Sigmoid colon (tissue), 7 donors: ENCODE measurements around the gene ACRBP. TPM values are rescaled to one million over a fixed set of nuclear protein-coding genes. Genes with fewer than 3 reads are reported as not detected.
A peak's percentile ranks its signal among the peaks of the same experiment; 100 is the strongest.

Experiments used
- DNase-seq: peaks from one replicate; pipeline ENCODE4 v3.0.0-alpha.2; 2019
- H3K27ac ChIP-seq, 4 donors: fragments of 200-600 bp; sonication (generic); one replicate each; pipeline ENCODE4 v1.5.1; 2016 to 2019; ENCODE audit warnings: mild to moderate bottlenecking in 1 of 4
- H3K27me3 ChIP-seq, 3 donors: fragments of 200-600 bp; sonication (generic); one replicate each; pipeline ENCODE4 v1.5.1; 2019; ENCODE audit warnings: mild to moderate bottlenecking in 1 of 3
- H3K36me3 ChIP-seq, 4 donors: fragments of 200-600 bp; sonication (generic); one replicate each; pipeline ENCODE4 v1.5.1; 2016 to 2019
- H3K4me1 ChIP-seq, 4 donors: fragments of 200-600 bp; sonication (generic); one replicate each; pipeline ENCODE4 v1.5.1; 2017 to 2019
- H3K4me3 ChIP-seq, 4 donors: fragments of 200-600 bp; sonication (generic); one replicate each; pipeline ENCODE4 v1.5.1; 2017 to 2019; ENCODE audit warnings: mild to moderate bottlenecking in 2 of 4, moderate library complexity in 1 of 4
- H3K9me3 ChIP-seq, 4 donors: fragments of 200-600 bp in 3 of 4; sonication (generic) in 3 of 4; one replicate each; pipeline versions ENCODE4 v1.5.1 to v1.6.1; 2013 to 2019
- EP300 ChIP-seq, 4 donors: sonication (generic); formaldehyde crosslinking; IDR thresholded peaks; one replicate each; pipeline ENCODE4 v1.6.1; 2017; ENCODE audit warnings: antibody characterized with exemption in 4 of 4
- POLR2A ChIP-seq, 2 donors: fragments of 450-650 bp; IDR thresholded peaks; one replicate each; pipeline ENCODE4 v1.6.1; 2016; ENCODE audit warnings: antibody characterized with exemption in 2 of 2, mild to moderate bottlenecking in 2 of 2, moderate library complexity in 2 of 2
- POLR2AphosphoS5 ChIP-seq, 4 donors: sonication (generic); formaldehyde crosslinking; IDR thresholded peaks; one replicate each; pipeline ENCODE4 v1.6.1; 2017; ENCODE audit warnings: antibody characterized with exemption in 4 of 4
- WGBS, 2 donors: extraction: QIAGEN DNeasy Blood & Tissue Kit; methylation state at CpG; one replicate each; pipeline ENCODE4 v1.1.7; 2013; 5-methylcytosine and 5-hydroxymethylcytosine counted together
- intact Hi-C: fragments of 100-400 bp; cut with DNase I; formaldehyde crosslinking; loops from one replicate; pipeline ENCODE4 v1.15.1; 2023
- polyA plus RNA-seq, 3 donors: library from polyadenylated mRNA; stranded (reverse); fragments of 200-250 nt; gene quantifications; one replicate each; pipeline ENCODE4 v1.2.3, GENCODE V29; 2013
- total RNA-seq, 4 donors: library from RNA; depleted of rRNA; stranded (reverse); fragments of >200 nt; gene quantifications; one replicate each; pipeline ENCODE4 v1.1.0, GENCODE V29; 2016
- TF ChIP-seq, protein P1 (sequence below), 4 experiments: fragments of 450-650 bp in 3 of 4; fragments of 200-600 bp in 1 of 4; IDR thresholded peaks; one replicate each; pipeline ENCODE4 v1.5.1; 2016 to 2019; ENCODE audit warnings: antibody characterized with exemption in 4 of 4, mild to moderate bottlenecking in 3 of 4, moderate library complexity in 2 of 4
- donor health status: healthy with polysubstance abuse.
- donor health status: Bipolar disorder and iron deficiency.
- donor health status: healthy.

Gene ACRBP
- total and polyA plus RNA-seq, 7 donors, result 1.2 to 3.9 (median 2.1) TPM; not detected in 1

DNA sequence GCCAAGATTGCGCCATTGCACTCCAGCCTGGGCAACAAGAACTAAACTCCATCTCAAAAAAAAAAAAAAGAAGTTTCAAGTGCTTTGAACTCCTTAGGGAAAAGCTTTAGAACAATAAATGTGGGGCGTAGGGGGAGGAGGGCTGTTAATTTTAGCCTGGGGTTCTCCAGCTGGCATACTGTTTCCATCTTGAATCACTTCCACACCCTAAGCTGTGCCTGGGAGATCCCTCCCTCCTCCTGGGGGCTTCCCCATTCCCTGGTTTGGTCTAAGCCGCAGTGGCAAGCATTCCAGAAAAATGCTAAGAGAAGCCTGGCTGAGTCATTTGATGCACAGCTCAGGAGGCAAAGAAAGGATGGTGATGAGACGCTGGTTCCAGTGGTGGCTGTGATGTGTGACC, 44.2 kb upstream of the ACRBP start:
- TF ChIP-seq POLR2AphosphoS5 (IDR thresholded peaks at IDR 0.05), result no peak
- no peak for TF ChIP-seq POLR2A (IDR thresholded peaks at IDR 0.05)
- TF ChIP-seq, protein P1, sequence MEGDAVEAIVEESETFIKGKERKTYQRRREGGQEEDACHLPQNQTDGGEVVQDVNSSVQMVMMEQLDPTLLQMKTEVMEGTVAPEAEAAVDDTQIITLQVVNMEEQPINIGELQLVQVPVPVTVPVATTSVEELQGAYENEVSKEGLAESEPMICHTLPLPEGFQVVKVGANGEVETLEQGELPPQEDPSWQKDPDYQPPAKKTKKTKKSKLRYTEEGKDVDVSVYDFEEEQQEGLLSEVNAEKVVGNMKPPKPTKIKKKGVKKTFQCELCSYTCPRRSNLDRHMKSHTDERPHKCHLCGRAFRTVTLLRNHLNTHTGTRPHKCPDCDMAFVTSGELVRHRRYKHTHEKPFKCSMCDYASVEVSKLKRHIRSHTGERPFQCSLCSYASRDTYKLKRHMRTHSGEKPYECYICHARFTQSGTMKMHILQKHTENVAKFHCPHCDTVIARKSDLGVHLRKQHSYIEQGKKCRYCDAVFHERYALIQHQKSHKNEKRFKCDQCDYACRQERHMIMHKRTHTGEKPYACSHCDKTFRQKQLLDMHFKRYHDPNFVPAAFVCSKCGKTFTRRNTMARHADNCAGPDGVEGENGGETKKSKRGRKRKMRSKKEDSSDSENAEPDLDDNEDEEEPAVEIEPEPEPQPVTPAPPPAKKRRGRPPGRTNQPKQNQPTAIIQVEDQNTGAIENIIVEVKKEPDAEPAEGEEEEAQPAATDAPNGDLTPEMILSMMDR (IDR thresholded peaks at IDR 0.05), result no peak
- no peak for TF ChIP-seq EP300 (IDR thresholded peaks at IDR 0.05)

DNA sequence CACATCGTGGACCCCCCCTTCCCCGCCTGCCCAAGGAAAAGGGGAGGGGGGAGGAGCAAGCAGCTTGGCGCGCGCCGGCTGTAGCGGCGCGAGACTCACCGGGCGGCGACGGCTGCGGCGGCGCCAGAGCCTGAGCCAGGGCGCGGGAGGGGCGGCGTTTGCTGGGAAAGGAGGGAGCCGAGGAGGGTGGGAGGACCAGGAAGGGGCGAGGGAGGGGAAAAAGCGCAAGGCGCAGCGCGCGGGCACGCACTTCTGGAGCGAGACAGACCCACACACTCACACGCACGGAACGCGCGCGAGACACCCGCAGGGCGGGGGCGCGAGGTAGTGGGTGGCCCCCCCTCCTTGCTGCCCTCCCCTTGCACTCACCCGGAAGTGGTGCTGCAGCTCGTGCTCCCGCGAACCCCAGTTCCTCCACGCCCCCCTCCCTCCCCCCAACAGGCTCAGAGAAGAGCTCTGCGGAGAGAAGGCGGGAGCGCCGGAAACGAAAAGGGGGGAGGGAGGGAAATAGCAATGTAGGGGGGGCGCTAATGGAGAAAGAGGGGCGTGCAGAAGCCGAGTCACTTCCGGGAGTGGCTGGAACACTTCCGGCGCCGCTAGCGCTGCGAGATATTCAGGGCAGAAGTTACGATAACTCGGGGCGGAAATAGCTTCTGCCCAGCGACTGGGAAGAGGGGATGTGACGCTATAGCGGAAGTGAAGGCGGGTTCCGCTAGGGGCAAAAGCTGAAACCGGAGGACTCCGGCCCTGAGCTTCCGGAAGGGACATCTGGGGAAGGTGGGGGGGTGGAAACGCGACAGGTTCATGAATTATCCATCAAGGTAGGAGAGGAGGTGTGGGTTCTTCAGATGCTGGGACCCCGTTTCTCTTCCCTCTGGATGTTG, 42.0 kb upstream of the ACRBP start, which contains the start of gene ZNF384:
Gene ZNF384 (minus strand): TSS at position 377 of the 884 bp plus-strand sequence. CDS start 9,855 bp downstream, outside the sequence.
- intact Hi-C loops, result loop anchor here (1.0 to 5.0 kb wide), 4 partner anchors 26 to 88 kb away; partner anchors contain the start of gene ING4
- Histone ChIP-seq H3K27ac (peak within 1 kb of the TSS; percentile 98 to 100 (median 100)), H3K36me3 (peaks cover 0 to 4% (median 0%) of the 10 kb centered on the region in 4 donors), H3K4me3 (peak within 1 kb of the TSS; percentile 94 to 98 (median 96)), H3K27me3 (no peaks in the 10 kb centered on the region), H3K4me1 (peaks cover 0 to 40% (median 36%) of the 10 kb centered on the region in 4 donors), H3K9me3 (no peaks in the 10 kb centered on the region)
- peak; percentile 99 for DNase-seq
- WGBS, 2 donors, result 1% methylated on average over 72 of the region's 72 CpGs
- TF ChIP-seq, protein P1 (IDR thresholded peaks at IDR 0.05), result peak in 2 of 4 experiments; percentile 22 to 35
- TF ChIP-seq POLR2A (IDR thresholded peaks at IDR 0.05) (peak; percentile 30 to 47), POLR2AphosphoS5 (IDR thresholded peaks at IDR 0.05) (peak; percentile 43 to 78 (median 64)), EP300 (IDR thresholded peaks at IDR 0.05) (peak in 2 of 4 donors; percentile 8 to 40)

More for the DNA sequence above, 44.2 kb upstream of the ACRBP start:
- 80 to 87% methylated on average over 4 of the region's 4 CpGs for WGBS, 2 donors
- DNase-seq, result no peak
- no peak overlapping the region for H3K4me3 ChIP-seq
- H3K4me1 ChIP-seq, result peaks cover 0 to 32% (median 31%) of the 10 kb centered on the region in 4 donors
- H3K27me3 ChIP-seq, result peaks cover 0 to 9% (median 8%) of the 10 kb centered on the region in 3 donors
- peaks cover 0 to 4% (median 0%) of the 10 kb centered on the region in 4 donors for H3K36me3 ChIP-seq
- no peaks in the 10 kb centered on the region for H3K9me3 ChIP-seq
- no peak overlapping the region for H3K27ac ChIP-seq
- intact Hi-C loops, result no loop called here

DNA sequence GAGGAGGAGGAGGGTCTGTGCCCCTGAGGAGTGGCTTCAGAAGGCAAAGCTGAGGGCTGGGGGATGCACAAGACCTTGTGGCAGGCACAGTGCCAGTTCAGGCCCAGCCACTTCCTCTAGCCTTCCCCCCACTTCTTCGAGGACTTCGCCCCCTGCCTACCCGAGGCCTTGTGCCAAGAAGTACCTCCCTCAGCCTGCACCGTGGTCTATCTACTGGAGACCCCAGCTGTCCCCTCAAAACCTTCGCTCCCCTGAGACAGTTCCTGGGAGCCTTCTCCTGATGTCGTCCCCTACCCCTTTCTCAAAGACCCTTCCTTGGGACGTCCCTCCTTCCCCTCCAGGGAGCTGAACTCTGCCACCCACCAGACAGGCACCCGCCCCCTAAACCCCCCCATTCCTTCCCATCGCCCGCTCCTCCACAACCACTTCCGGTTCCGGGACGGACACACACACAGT, 41.3 kb upstream of the ACRBP start:
- intact Hi-C loops, result loop anchor here (5.0 kb wide), 1 partner anchor 89 kb away; no protein-coding TSS in a partner anchor
- WGBS, 2 donors, result 0 to 1% methylated on average over 13 of the region's 13 CpGs
- Histone ChIP-seq H3K9me3 (no peaks in the 10 kb centered on the region), H3K36me3 (peaks cover 0 to 4% (median 0%) of the 10 kb centered on the region in 4 donors), H3K4me3 (peak overlapping the region; percentile 94 to 98 (median 96)), H3K4me1 (peaks cover 0 to 40% (median 36%) of the 10 kb centered on the region in 4 donors), H3K27me3 (no peaks in the 10 kb centered on the region), H3K27ac (peak overlapping the region; percentile 98 to 100 (median 100))
- no peak for TF ChIP-seq EP300 (IDR thresholded peaks at IDR 0.05)
- no peak for TF ChIP-seq POLR2AphosphoS5 (IDR thresholded peaks at IDR 0.05)
- TF ChIP-seq, protein P1 (IDR thresholded peaks at IDR 0.05), result no peak
- no peak for DNase-seq

DNA sequence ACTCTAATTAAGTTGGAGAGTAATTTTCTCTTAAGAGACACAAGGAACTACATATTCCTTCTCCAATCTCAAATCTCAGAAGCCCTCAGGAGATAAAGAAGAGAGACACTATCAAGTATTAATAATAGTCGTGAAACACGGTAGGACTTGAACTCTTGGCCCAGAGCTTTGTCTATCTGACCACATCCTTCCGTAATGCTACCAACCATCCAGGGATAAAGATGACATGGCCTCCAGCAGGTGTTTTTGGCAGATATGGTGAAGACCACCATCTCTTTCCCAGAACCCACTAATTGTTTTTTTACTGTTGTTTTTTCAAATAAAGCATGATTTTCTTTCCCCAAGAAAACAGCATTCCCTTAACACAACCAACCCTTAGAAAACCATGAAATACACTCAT, 38.6 kb upstream of the ACRBP start:
- TF ChIP-seq POLR2A (IDR thresholded peaks at IDR 0.05) (no peak), EP300 (IDR thresholded peaks at IDR 0.05) (no peak), POLR2AphosphoS5 (IDR thresholded peaks at IDR 0.05) (no peak)
- TF ChIP-seq, protein P1 (IDR thresholded peaks at IDR 0.05), result no peak
- Histone ChIP-seq H3K36me3 (peaks cover 0 to 20% (median 2%) of the 10 kb centered on the region in 4 donors), H3K9me3 (no peaks in the 10 kb centered on the region), H3K27ac (no peak overlapping the region), H3K27me3 (no peaks in the 10 kb centered on the region), H3K4me1 (peaks cover 0 to 39% (median 36%) of the 10 kb centered on the region in 4 donors), H3K4me3 (no peak overlapping the region)
- intact Hi-C loops, result loop anchor here (5.0 kb wide), 1 partner anchor 91 kb away; no protein-coding TSS in a partner anchor
- no peak for DNase-seq
- 81 to 85% methylated on average over 3 of the region's 3 CpGs for WGBS, 2 donors
